ENCODE measurements around the gene NLRC3.

GRCh38 chr16:3607161-3607560 lies 30.0 kb upstream of the NLRC3 start:
- TF ChIP-seq POLR2A (IDR thresholded peaks at IDR 0.05) (no peak), CTCF (IDR thresholded peaks at IDR 0.05) (no peak)

All from breast epithelium (tissue), 3 donors.